Measurements from ENCODE around the gene PAK2.
"Not testable (repeated sequence)": the region's sequence is repeated elsewhere in the genome, so short reads cannot be mapped to it uniquely, and the experiment has no call there.

Gene PAK2

GRCh38 chr3:196844235-196845219 lies 104.9 kb downstream of the PAK2 start:
- H3K9me3 ChIP-seq (ENCODE audit: control insufficient read depth in 2 of 2, low read length in 2 of 2); H3K27me3 ChIP-seq (ENCODE audit: control insufficient read depth in 1 of 2, insufficient read depth in 2 of 2, low read length in 2 of 2); H3K9ac ChIP-seq (ENCODE audit: low read length in 2 of 2); H3K4me3 ChIP-seq (ENCODE audit: low read length in 2 of 2); H3K27ac ChIP-seq (ENCODE audit: low read length); H3K4me1 ChIP-seq (ENCODE audit: control insufficient read depth, insufficient read depth, low read length); H3K36me3 ChIP-seq (ENCODE audit: control insufficient read depth in 2 of 2, insufficient read depth in 2 of 2, low read length in 2 of 2): not testable (repeated sequence)

- not testable (repeated sequence) for H3K9ac ChIP-seq (ENCODE audit: low read length in 2 of 2); H3K4me3 ChIP-seq (ENCODE audit: low read length in 2 of 2); H3K27me3 ChIP-seq (ENCODE audit: control insufficient read depth in 1 of 2, insufficient read depth in 2 of 2, low read length in 2 of 2); H3K27ac ChIP-seq (ENCODE audit: low read length); H3K36me3 ChIP-seq (ENCODE audit: control insufficient read depth in 2 of 2, insufficient read depth in 2 of 2, low read length in 2 of 2); H3K4me1 ChIP-seq (ENCODE audit: control insufficient read depth, insufficient read depth, low read length); H3K9me3 ChIP-seq (ENCODE audit: control insufficient read depth in 2 of 2, low read length in 2 of 2)
Observed at GRCh38 chr3:196848375-196848774, 108.7 kb downstream of the PAK2 start.

DNA sequence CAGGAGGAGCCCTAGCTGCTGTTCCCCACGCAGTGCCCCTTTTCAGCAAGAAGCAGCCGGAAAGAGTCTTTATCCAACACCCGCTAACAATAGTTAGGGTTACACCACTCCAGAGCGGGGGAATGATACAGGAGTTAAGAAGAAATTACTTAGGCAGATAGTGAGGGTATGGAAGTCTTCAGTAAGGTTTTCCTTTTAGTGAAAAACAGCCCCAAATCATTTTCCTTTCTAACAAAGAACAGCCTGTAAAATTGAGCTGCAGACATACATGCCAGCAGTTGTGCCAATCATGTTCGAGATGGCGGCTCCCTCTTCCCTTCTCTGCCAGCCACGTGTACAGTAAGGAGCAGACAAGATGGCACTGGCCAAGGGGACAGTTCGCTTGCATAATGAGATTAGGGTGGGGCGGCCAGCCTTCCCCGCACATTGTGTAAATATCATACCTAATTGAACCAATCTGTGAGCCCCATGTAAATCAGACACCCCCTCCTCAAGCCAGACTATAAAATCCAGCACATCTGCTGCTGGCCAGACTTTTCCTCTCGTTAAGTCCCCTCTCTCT lies 109.6 kb downstream of the PAK2 start:
- Histone ChIP-seq H3K9ac (ENCODE audit: low read length in 2 of 2) (no peak overlapping the region), H3K27ac (ENCODE audit: low read length) (no peak overlapping the region), H3K4me3 (ENCODE audit: low read length in 2 of 2) (no peak overlapping the region), H3K27me3 (ENCODE audit: control insufficient read depth in 1 of 2, insufficient read depth in 2 of 2, low read length in 2 of 2) (no peaks in the 10 kb centered on the region), H3K9me3 (ENCODE audit: control insufficient read depth in 2 of 2, low read length in 2 of 2) (no peaks in the 10 kb centered on the region), H3K4me1 (ENCODE audit: control insufficient read depth, insufficient read depth, low read length) (no peaks in the 10 kb centered on the region), H3K36me3 (ENCODE audit: control insufficient read depth in 2 of 2, insufficient read depth in 2 of 2, low read length in 2 of 2) (no peaks in the 10 kb centered on the region)

DNA sequence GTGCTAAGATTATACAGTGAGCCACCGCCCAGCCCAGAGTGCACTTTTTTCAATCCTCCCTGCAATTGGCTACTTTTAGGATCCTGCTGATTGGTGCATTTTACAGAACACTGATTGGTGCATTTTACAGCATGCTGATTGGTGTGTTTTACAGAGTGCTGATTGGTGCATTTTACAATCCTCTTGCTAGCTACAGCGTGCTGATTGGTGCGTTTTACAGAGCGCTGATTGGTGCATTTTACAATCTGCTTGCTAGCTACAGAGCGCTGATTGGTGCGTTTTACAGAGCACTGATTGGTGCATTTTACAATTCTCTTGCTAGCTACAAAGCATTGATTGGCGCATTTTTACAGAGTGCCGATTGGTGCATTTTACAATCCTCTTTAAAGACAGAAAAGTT lies 123.3 kb downstream of the PAK2 start:
- not testable (repeated sequence) for H3K9ac ChIP-seq (ENCODE audit: low read length in 2 of 2); H3K27ac ChIP-seq (ENCODE audit: low read length); H3K4me3 ChIP-seq (ENCODE audit: low read length in 2 of 2); H3K27me3 ChIP-seq (ENCODE audit: control insufficient read depth in 1 of 2, insufficient read depth in 2 of 2, low read length in 2 of 2); H3K9me3 ChIP-seq (ENCODE audit: control insufficient read depth in 2 of 2, low read length in 2 of 2); H3K36me3 ChIP-seq (ENCODE audit: control insufficient read depth in 2 of 2, insufficient read depth in 2 of 2, low read length in 2 of 2); H3K4me1 ChIP-seq (ENCODE audit: control insufficient read depth, insufficient read depth, low read length)

DNA sequence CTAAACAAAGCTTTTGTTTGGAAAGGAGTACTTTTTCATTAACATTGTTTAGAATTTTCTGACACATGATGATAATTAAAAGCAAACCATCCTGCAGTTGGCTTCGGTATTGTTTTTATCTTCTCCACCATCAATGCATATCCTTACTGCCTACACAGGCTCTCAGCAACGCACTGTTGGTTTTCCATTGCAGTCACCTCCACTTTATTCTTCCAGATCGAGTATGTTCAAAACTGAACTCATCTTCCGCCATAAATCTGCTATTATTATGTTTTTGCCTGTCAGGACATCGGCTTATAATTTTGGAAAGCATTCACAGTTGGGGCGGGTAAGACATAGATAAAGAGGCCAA lies 127.5 kb downstream of the PAK2 start:
- H3K4me3 ChIP-seq (ENCODE audit: low read length in 2 of 2): peak overlapping the region; percentile 68 to 93
- peak overlapping the region; percentile 76 to 90 for H3K9ac ChIP-seq (ENCODE audit: low read length in 2 of 2)
- H3K4me1 ChIP-seq (ENCODE audit: control insufficient read depth, insufficient read depth, low read length): peaks cover 23% of the 10 kb centered on the region
- H3K9me3 ChIP-seq (ENCODE audit: control insufficient read depth in 2 of 2, low read length in 2 of 2): no peaks in the 10 kb centered on the region
- no peaks in the 10 kb centered on the region for H3K36me3 ChIP-seq (ENCODE audit: control insufficient read depth in 2 of 2, insufficient read depth in 2 of 2, low read length in 2 of 2)
- H3K27me3 ChIP-seq (ENCODE audit: control insufficient read depth in 1 of 2, insufficient read depth in 2 of 2, low read length in 2 of 2): no peaks in the 10 kb centered on the region
- H3K27ac ChIP-seq (ENCODE audit: low read length): peak overlapping the region; percentile 95

DNA sequence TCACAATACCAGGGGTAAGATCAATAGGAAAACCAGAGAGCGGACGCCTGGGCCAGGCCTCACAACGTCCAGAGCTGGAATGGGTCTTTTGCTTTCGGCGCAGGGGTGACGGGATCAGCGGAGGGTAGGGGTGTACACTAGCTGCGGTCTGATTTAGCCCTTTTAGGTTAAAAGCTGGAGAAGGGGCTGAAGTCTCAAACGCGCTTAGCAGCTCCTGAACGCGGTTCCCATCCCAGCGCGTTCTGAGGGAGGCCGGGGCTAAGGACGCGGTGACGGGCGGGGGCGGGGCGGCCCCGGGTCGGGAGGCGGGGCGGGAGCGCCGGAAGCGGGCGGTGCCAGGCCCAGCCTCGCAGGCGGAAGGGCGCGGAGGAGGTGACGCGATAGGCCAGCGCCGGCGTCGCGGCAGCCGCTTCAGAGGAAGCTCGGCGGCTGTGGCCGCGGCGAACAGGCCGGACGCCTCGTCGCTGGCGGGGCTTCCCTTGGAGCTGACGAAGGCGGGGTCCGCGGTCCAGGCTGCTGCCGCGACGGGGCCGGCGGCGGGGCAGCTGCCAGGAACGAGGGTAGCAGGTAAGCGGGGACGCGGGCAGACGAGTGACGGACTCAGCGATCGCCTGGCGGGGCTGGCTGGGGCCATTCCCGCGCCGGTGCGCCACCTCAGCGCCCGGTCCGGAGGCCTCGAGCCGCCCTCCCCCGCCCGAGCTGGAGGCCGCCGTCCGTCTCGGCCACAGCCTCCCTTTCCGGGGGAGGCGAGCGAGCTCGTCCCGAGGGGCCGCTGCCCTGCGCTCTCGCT lies 128.0 kb downstream of the PAK2 start, which contains the start of gene SENP5:
Gene SENP5, plus strand, starts transcription at position 414 of the 790 bp plus-strand sequence. CDS start 17,262 bp downstream, outside the sequence.
- Histone ChIP-seq H3K4me1 (ENCODE audit: control insufficient read depth, insufficient read depth, low read length) (peaks cover 29% of the 10 kb centered on the region), H3K27ac (ENCODE audit: low read length) (peak within 1 kb of the TSS; percentile 95), H3K36me3 (ENCODE audit: control insufficient read depth in 2 of 2, insufficient read depth in 2 of 2, low read length in 2 of 2) (no peaks in the 10 kb centered on the region), H3K9me3 (ENCODE audit: control insufficient read depth in 2 of 2, low read length in 2 of 2) (no peaks in the 10 kb centered on the region), H3K27me3 (ENCODE audit: control insufficient read depth in 1 of 2, insufficient read depth in 2 of 2, low read length in 2 of 2) (no peaks in the 10 kb centered on the region), H3K9ac (ENCODE audit: low read length in 2 of 2) (peak within 1 kb of the TSS; percentile 76 to 95), H3K4me3 (ENCODE audit: low read length in 2 of 2) (peak within 1 kb of the TSS; percentile 73 to 93)

GRCh38 chr3:196868297-196868661 lies 128.6 kb downstream of the PAK2 start:
- H3K9ac ChIP-seq (ENCODE audit: low read length in 2 of 2): peak overlapping the region; percentile 76 to 95
- H3K9me3 ChIP-seq (ENCODE audit: control insufficient read depth in 2 of 2, low read length in 2 of 2): no peaks in the 10 kb centered on the region
- no peaks in the 10 kb centered on the region for H3K36me3 ChIP-seq (ENCODE audit: control insufficient read depth in 2 of 2, insufficient read depth in 2 of 2, low read length in 2 of 2)
- H3K4me1 ChIP-seq (ENCODE audit: control insufficient read depth, insufficient read depth, low read length): peaks cover 30% of the 10 kb centered on the region
- H3K27me3 ChIP-seq (ENCODE audit: control insufficient read depth in 1 of 2, insufficient read depth in 2 of 2, low read length in 2 of 2): no peaks in the 10 kb centered on the region
- H3K27ac ChIP-seq (ENCODE audit: low read length): peak overlapping the region; percentile 95
- H3K4me3 ChIP-seq (ENCODE audit: low read length in 2 of 2): peak overlapping the region; percentile 73 to 93

DNA sequence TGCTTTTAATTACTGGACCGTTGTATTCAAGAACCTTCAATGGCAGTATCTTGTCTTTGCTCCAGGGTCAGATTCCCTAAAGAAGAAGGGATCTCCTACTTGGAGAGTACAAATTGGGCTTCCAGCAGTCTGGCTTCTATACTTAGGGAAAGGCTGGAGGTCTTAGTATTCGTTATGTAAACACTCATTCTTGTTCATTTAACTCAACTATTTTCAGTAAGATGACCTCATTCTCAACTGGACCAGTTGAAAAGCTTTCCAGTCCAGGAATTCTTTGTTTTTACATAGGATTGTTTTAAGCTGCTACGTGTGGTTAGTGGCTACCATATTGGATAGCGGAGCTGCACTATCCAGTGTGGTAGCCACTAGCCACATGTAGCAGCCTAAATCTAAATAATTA lies 132.7 kb downstream of the PAK2 start:
- Histone ChIP-seq H3K4me1 (ENCODE audit: control insufficient read depth, insufficient read depth, low read length) (peaks cover 22% of the 10 kb centered on the region), H3K27me3 (ENCODE audit: control insufficient read depth in 1 of 2, insufficient read depth in 2 of 2, low read length in 2 of 2) (no peaks in the 10 kb centered on the region), H3K9ac (ENCODE audit: low read length in 2 of 2) (no peak overlapping the region), H3K27ac (ENCODE audit: low read length) (no peak overlapping the region), H3K9me3 (ENCODE audit: control insufficient read depth in 2 of 2, low read length in 2 of 2) (no peaks in the 10 kb centered on the region), H3K36me3 (ENCODE audit: control insufficient read depth in 2 of 2, insufficient read depth in 2 of 2, low read length in 2 of 2) (no peaks in the 10 kb centered on the region), H3K4me3 (ENCODE audit: low read length in 2 of 2) (peak overlapping the region in 1 of 2 donors; percentile 22)

GRCh38 chr3:196874511-196875094 lies 134.9 kb downstream of the PAK2 start:
- not testable (repeated sequence) for H3K27me3 ChIP-seq (ENCODE audit: control insufficient read depth in 1 of 2, insufficient read depth in 2 of 2, low read length in 2 of 2); H3K36me3 ChIP-seq (ENCODE audit: control insufficient read depth in 2 of 2, insufficient read depth in 2 of 2, low read length in 2 of 2); H3K27ac ChIP-seq (ENCODE audit: low read length); H3K4me3 ChIP-seq (ENCODE audit: low read length in 2 of 2); H3K9me3 ChIP-seq (ENCODE audit: control insufficient read depth in 2 of 2, low read length in 2 of 2); H3K9ac ChIP-seq (ENCODE audit: low read length in 2 of 2)
- peaks cover 10% of the 10 kb centered on the region for H3K4me1 ChIP-seq (ENCODE audit: control insufficient read depth, insufficient read depth, low read length)

GRCh38 chr3:196875258-196875657 lies 135.6 kb downstream of the PAK2 start:
- Histone ChIP-seq H3K4me1 (ENCODE audit: control insufficient read depth, insufficient read depth, low read length) (peaks cover 10% of the 10 kb centered on the region), H3K4me3 (ENCODE audit: low read length in 2 of 2) (no peak overlapping the region), H3K27ac (ENCODE audit: low read length) (no peak overlapping the region), H3K9me3 (ENCODE audit: control insufficient read depth in 2 of 2, low read length in 2 of 2) (no peaks in the 10 kb centered on the region), H3K27me3 (ENCODE audit: control insufficient read depth in 1 of 2, insufficient read depth in 2 of 2, low read length in 2 of 2) (no peaks in the 10 kb centered on the region), H3K9ac (ENCODE audit: low read length in 2 of 2) (no peak overlapping the region), H3K36me3 (ENCODE audit: control insufficient read depth in 2 of 2, insufficient read depth in 2 of 2, low read length in 2 of 2) (no peaks in the 10 kb centered on the region)

All from stomach smooth muscle (tissue), 2 donors.